Esophagus muscularis mucosa (tissue), 4 donors: Measurements from ENCODE around the gene PLXNC1. TPM values are rescaled to one million over a fixed set of nuclear protein-coding genes. Genes with fewer than 3 reads are reported as not detected.
A peak's percentile ranks its signal among the peaks of the same experiment; 100 is the strongest.

Experiments
- DNase-seq: peaks from one replicate; pipeline ENCODE4 v3.0.0-alpha.2; 2017; ENCODE audit errors: extremely low spot score
- H3K27ac ChIP-seq, 4 donors: fragments of 200-600 bp; sonication (generic); replicated peaks in 1 of 4; 1 replicate in 3 of 4; 2 replicates in 1 of 4; pipeline ENCODE4 v1.5.1; 2016 to 2019; ENCODE audit warnings: mild to moderate bottlenecking in 1 of 4
- H3K27me3 ChIP-seq, 4 donors: fragments of 200-600 bp; sonication (generic); one replicate each; pipeline versions ENCODE4 v1.5.1 to v1.6.0; 2016 to 2019
- H3K36me3 ChIP-seq, 4 donors: fragments of 200-600 bp; sonication (generic); one replicate each; pipeline ENCODE4 v1.5.1; 2016 to 2019
- H3K4me1 ChIP-seq, 4 donors: fragments of 200-600 bp; sonication (generic); one replicate each; pipeline ENCODE4 v1.5.1; 2016 to 2019
- H3K4me3 ChIP-seq, 4 donors: fragments of 200-600 bp; sonication (generic); 1 replicate in 2 of 4; 2 replicates in 2 of 4; pipeline ENCODE4 v1.5.1; 2016 to 2019; ENCODE audit warnings: mild to moderate bottlenecking in 4 of 4, moderate library complexity in 1 of 4
- H3K9me3 ChIP-seq, 4 donors: fragments of 200-600 bp; sonication (generic); 1 replicate in 3 of 4; 2 replicates in 1 of 4; pipeline ENCODE4 v1.5.1; 2016 to 2019
- CTCF ChIP-seq, 3 experiments: fragments of 200-600 bp in 2 of 3; fragments of 450-650 bp in 1 of 3; sonication (generic) in 2 of 3; IDR thresholded peaks; one replicate each; pipeline ENCODE4 v1.5.1; 2017 to 2019; ENCODE audit warnings: antibody characterized with exemption in 3 of 3, mild to moderate bottlenecking in 2 of 3, moderate library complexity in 1 of 3
- EP300 ChIP-seq: sonication (generic); formaldehyde crosslinking; IDR thresholded peaks from one replicate; pipeline ENCODE4 v1.6.1; 2017; ENCODE audit warnings: antibody characterized with exemption
- POLR2A ChIP-seq: fragments of 450-650 bp; IDR thresholded peaks from one replicate; pipeline ENCODE4 v1.6.1; 2017; ENCODE audit warnings: antibody characterized with exemption, moderate library complexity, mild to moderate bottlenecking, low read depth
- POLR2AphosphoS5 ChIP-seq, 2 donors: sonication (generic); formaldehyde crosslinking; IDR thresholded peaks; one replicate each; pipeline ENCODE4 v1.6.1; 2017; ENCODE audit warnings: antibody characterized with exemption in 2 of 2
- WGBS: methylation state at CpG from one replicate; pipeline ENCODE4 v1.1.5; 2018; 5-methylcytosine and 5-hydroxymethylcytosine counted together
- intact Hi-C: fragments of 100-400 bp; cut with DNase I; formaldehyde crosslinking; loops from one replicate; pipeline ENCODE4 v1.15.1; 2023
- total RNA-seq, 4 donors: library from RNA; depleted of rRNA; stranded (reverse); fragments of >200 nt; gene quantifications; one replicate each; pipeline versions ENCODE4 v1.1.0 to v1.2.1, GENCODE V29; 2016

PLXNC1 gene
- total RNA-seq, 4 donors from 2014 or later, result 4.0 to 12.3 (median 7.4) TPM

DNA sequence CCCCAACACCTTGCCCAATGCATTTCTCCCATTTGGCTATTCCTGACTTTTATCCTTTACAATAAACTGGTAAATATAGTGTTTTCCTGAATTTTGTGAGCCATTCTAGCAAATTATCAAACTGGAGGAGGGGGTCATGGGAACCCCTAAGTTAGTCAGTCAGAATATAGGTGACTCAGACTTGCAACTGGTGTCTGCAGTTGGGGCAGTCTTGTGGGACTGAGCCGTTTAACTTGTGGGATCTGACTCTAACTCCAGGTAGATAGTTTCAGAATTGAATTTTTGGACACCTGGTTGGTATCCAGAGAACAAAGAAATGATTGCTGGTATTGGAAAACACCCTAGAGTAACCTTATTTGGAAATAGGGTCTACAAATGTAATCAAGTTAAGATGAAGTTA is 177.9 kb downstream of the PLXNC1 start:
- intact Hi-C loops, result loop anchor here (5.0 kb wide), 1 partner anchor 206 kb away; no protein-coding TSS in a partner anchor
- Histone ChIP-seq H3K27ac (no peak overlapping the region), H3K9me3 (no peaks in the 10 kb centered on the region), H3K27me3 (no peaks in the 10 kb centered on the region), H3K4me1 (no peaks in the 10 kb centered on the region), H3K36me3 (peaks cover 8 to 47% (median 19%) of the 10 kb centered on the region in 4 donors), H3K4me3 (no peak overlapping the region)
- 100% methylated on average over 1 of the region's 1 CpG for WGBS
- TF ChIP-seq CTCF (IDR thresholded peaks at IDR 0.05), result no peak
- TF ChIP-seq EP300, result no peak
- TF ChIP-seq POLR2A, result no peak
- TF ChIP-seq POLR2AphosphoS5 (IDR thresholded peaks at IDR 0.05), result no peak
- DNase-seq, result no peak

GRCh38 chr12:94326727-94327126 is 178.3 kb downstream of the PLXNC1 start:
- Histone ChIP-seq H3K27ac (no peak overlapping the region), H3K36me3 (peaks cover 8 to 45% (median 21%) of the 10 kb centered on the region in 4 donors), H3K9me3 (no peaks in the 10 kb centered on the region), H3K27me3 (no peaks in the 10 kb centered on the region), H3K4me3 (no peak overlapping the region), H3K4me1 (no peaks in the 10 kb centered on the region)
- DNase-seq, result no peak
- intact Hi-C loops, result loop anchor here (5.0 kb wide), 1 partner anchor 206 kb away; no protein-coding TSS in a partner anchor
- TF ChIP-seq CTCF (IDR thresholded peaks at IDR 0.05), result no peak
- TF ChIP-seq POLR2A, result no peak
- no peak for TF ChIP-seq POLR2AphosphoS5 (IDR thresholded peaks at IDR 0.05)
- TF ChIP-seq EP300, result no peak

GRCh38 chr12:94327809-94328208 is 179.4 kb downstream of the PLXNC1 start:
- Histone ChIP-seq H3K4me1 (no peaks in the 10 kb centered on the region), H3K4me3 (no peak overlapping the region), H3K27ac (no peak overlapping the region), H3K27me3 (no peaks in the 10 kb centered on the region), H3K9me3 (no peaks in the 10 kb centered on the region), H3K36me3 (peaks cover 6 to 34% (median 20%) of the 10 kb centered on the region in 4 donors)
- intact Hi-C loops, result loop anchor here (5.0 kb wide), 1 partner anchor 204 kb away; no protein-coding TSS in a partner anchor
- TF ChIP-seq POLR2A (no peak), CTCF (IDR thresholded peaks at IDR 0.05) (no peak), POLR2AphosphoS5 (IDR thresholded peaks at IDR 0.05) (no peak), EP300 (no peak)
- no peak for DNase-seq
- WGBS, result 82% methylated on average over 1 of the region's 1 CpG

- no peaks in the 10 kb centered on the region for H3K4me1 ChIP-seq
- DNase-seq, result no peak
- no peaks in the 10 kb centered on the region for H3K9me3 ChIP-seq
- H3K27ac ChIP-seq, result no peak overlapping the region
- H3K4me3 ChIP-seq, result no peak overlapping the region
- intact Hi-C loops, result loop anchor here (5.0 kb wide), 1 partner anchor 203 kb away; no protein-coding TSS in a partner anchor
- H3K36me3 ChIP-seq, result peaks cover 0 to 27% (median 14%) of the 10 kb centered on the region in 4 donors
- 96% methylated on average over 1 of the region's 1 CpG for WGBS
- no peak for TF ChIP-seq POLR2AphosphoS5 (IDR thresholded peaks at IDR 0.05)
- peak in 2 of 3 experiments; percentile 21 to 23 for TF ChIP-seq CTCF (IDR thresholded peaks at IDR 0.05)
- no peak for TF ChIP-seq POLR2A
- TF ChIP-seq EP300, result no peak
- no peaks in the 10 kb centered on the region for H3K27me3 ChIP-seq
Measured at GRCh38 chr12:94329366-94329765, 181.0 kb downstream of the PLXNC1 start.

- H3K36me3 ChIP-seq, result peaks cover 0 to 16% (median 10%) of the 10 kb centered on the region in 4 donors
- 87% methylated on average over 3 of the region's 3 CpGs for WGBS
- no peaks in the 10 kb centered on the region for H3K4me1 ChIP-seq
- no peak for DNase-seq
- no peaks in the 10 kb centered on the region for H3K9me3 ChIP-seq
- H3K4me3 ChIP-seq, result no peak overlapping the region
- TF ChIP-seq POLR2AphosphoS5 (IDR thresholded peaks at IDR 0.05) (no peak), EP300 (no peak), POLR2A (no peak), CTCF (IDR thresholded peaks at IDR 0.05) (no peak)
- intact Hi-C loops, result loop anchor here (10.0 kb wide), 1 partner anchor 101 kb away; no protein-coding TSS in a partner anchor
- no peaks in the 10 kb centered on the region for H3K27me3 ChIP-seq
- H3K27ac ChIP-seq, result no peak overlapping the region
Measured at GRCh38 chr12:94333396-94333795, 185.0 kb downstream of the PLXNC1 start.
